ENCODE data around the gene RPS15A.
"Not testable (repeated sequence)": the region's sequence is repeated elsewhere in the genome, so short reads cannot be mapped to it uniquely, and the experiment has no call there.

RPS15A gene

GRCh38 chr16:18738768-18739167 is 51.4 kb downstream of the RPS15A start:
- not testable (repeated sequence) for DNase-seq

GRCh38 chr16:18734279-18734678 is 55.9 kb downstream of the RPS15A start:
- DNase-seq: not testable (repeated sequence)
